Liver (tissue), 9 donors: Measurements from ENCODE around the gene PLB1. TPM values are rescaled to one million over a fixed set of nuclear protein-coding genes. Genes with fewer than 3 reads are reported as not detected.

Experiments used
- DNase-seq: peaks from one replicate; pipeline ENCODE4 v3.0.0-alpha.2; 2017; ENCODE audit warnings: low spot score
- H3K27ac ChIP-seq, 2 donors: one replicate each; pipeline ENCODE4 v1.7.0; 2013; ENCODE audit warnings: inconsistent platforms in 2 of 2, low read length in 2 of 2, control low read depth in 1 of 2, low read depth in 1 of 2, mild to moderate bottlenecking in 1 of 2
- H3K27me3 ChIP-seq, 4 donors: one replicate each; pipeline versions ENCODE4 v1.6.1 to v1.7.0; 2013; ENCODE audit warnings: low read length in 3 of 4, inconsistent platforms in 1 of 4, mild to moderate bottlenecking in 1 of 4, moderate library complexity in 1 of 4; ENCODE audit not compliant: control insufficient read depth in 4 of 4, insufficient read depth in 4 of 4
- H3K36me3 ChIP-seq, 4 donors: one replicate each; pipeline versions ENCODE4 v1.6.1 to v1.7.0; 2013; ENCODE audit warnings: low read length in 3 of 4, mild to moderate bottlenecking in 3 of 4, low read depth in 1 of 4, moderate library complexity in 1 of 4; ENCODE audit not compliant: control insufficient read depth in 4 of 4, insufficient read depth in 3 of 4
- H3K4me1 ChIP-seq, 4 donors: one replicate each; pipeline versions ENCODE4 v1.6.1 to v1.7.0; 2013; ENCODE audit warnings: low read length in 3 of 4, mild to moderate bottlenecking in 3 of 4, moderate library complexity in 1 of 4; ENCODE audit not compliant: control insufficient read depth in 4 of 4, insufficient read depth in 4 of 4
- H3K4me3 ChIP-seq, 3 donors: one replicate each; pipeline versions ENCODE4 v1.6.1 to v1.7.0; 2013; ENCODE audit warnings: low read length in 3 of 3, control low read depth in 1 of 3, low read depth in 1 of 3, mild to moderate bottlenecking in 1 of 3
- H3K9ac ChIP-seq, 2 donors: one replicate each; pipeline ENCODE4 v1.7.0; 2013; ENCODE audit warnings: low read length in 2 of 2, mild to moderate bottlenecking in 2 of 2, moderate library complexity in 2 of 2, control low read depth in 1 of 2, low read depth in 1 of 2
- H3K9me3 ChIP-seq, 4 donors: one replicate each; pipeline versions ENCODE4 v1.6.1 to v1.7.0; 2013; ENCODE audit warnings: low read length in 3 of 4; ENCODE audit not compliant: control insufficient read depth in 4 of 4
- EGR1 ChIP-seq, 2 donors: IDR thresholded peaks; 2 replicates each; pipeline ENCODE4 v1.6.1; 2016 to 2018; ENCODE audit warnings: antibody characterized with exemption in 2 of 2, low read depth in 2 of 2
- FOXA1 ChIP-seq: IDR thresholded peaks from 2 replicates; pipeline ENCODE4 v1.6.1; 2016; ENCODE audit warnings: antibody characterized with exemption
- FOXA2 ChIP-seq: IDR thresholded peaks from 2 replicates; pipeline ENCODE4 v1.6.1; 2016; ENCODE audit warnings: antibody characterized with exemption
- HNF4G ChIP-seq: IDR thresholded peaks from 2 replicates; pipeline ENCODE4 v1.6.1; 2016; ENCODE audit warnings: antibody characterized with exemption
- JUND ChIP-seq, 2 donors: IDR thresholded peaks; 2 replicates each; pipeline ENCODE4 v1.6.1; 2016; ENCODE audit warnings: antibody characterized with exemption in 2 of 2
- NR2F2 ChIP-seq: IDR thresholded peaks from 2 replicates; pipeline ENCODE4 v1.6.1; 2016; ENCODE audit warnings: antibody characterized with exemption
- RAD21 ChIP-seq, 2 donors: IDR thresholded peaks; 2 replicates each; pipeline ENCODE4 v1.6.1; 2016; ENCODE audit warnings: antibody characterized with exemption in 2 of 2, mild to moderate bottlenecking in 2 of 2
- RXRA ChIP-seq, 2 donors: IDR thresholded peaks; 2 replicates each; pipeline ENCODE4 v1.6.1; 2017 to 2018; ENCODE audit warnings: antibody characterized with exemption in 2 of 2, mild to moderate bottlenecking in 1 of 2
- SP1 ChIP-seq: IDR thresholded peaks from 2 replicates; pipeline ENCODE4 v1.6.1; 2018; ENCODE audit warnings: antibody characterized with exemption, mild to moderate bottlenecking
- TAF1 ChIP-seq: conservative IDR thresholded peaks from 2 replicates; pipeline ENCODE4 v1.6.1; 2016; ENCODE audit warnings: antibody characterized with exemption, mild to moderate bottlenecking
- WGBS: extraction: QIAGEN DNeasy Blood & Tissue Kit; methylation state at CpG from one replicate; pipeline ENCODE4 v1.1.7; 2013; 5-methylcytosine and 5-hydroxymethylcytosine counted together
- polyA plus RNA-seq, 2 donors: library from polyadenylated mRNA; stranded (reverse) in 1 of 2; unstranded in 1 of 2; fragments of 200-250 nt in 1 of 2; fragments of >200 nt in 1 of 2; fragmentation: Nextera tagmentation in 1 of 2; extraction: Ambion mirVana in 1 of 2; gene quantifications; one replicate each; pipeline versions ENCODE4 v1.2.1 to v1.2.3, GENCODE V29; 2013 to 2015
- total RNA-seq, 2 donors: library from RNA; depleted of rRNA; stranded (reverse); fragments of >200 nt; gene quantifications; one replicate each; pipeline ENCODE4 v1.2.3, GENCODE V29; 2014
- TF ChIP-seq, protein P1 (sequence below): IDR thresholded peaks from 2 replicates; pipeline ENCODE4 v1.6.1; 2016; ENCODE audit warnings: antibody characterized with exemption
- TF ChIP-seq, protein P2 (sequence below): IDR thresholded peaks from 2 replicates; pipeline ENCODE4 v1.6.1; 2016; ENCODE audit warnings: antibody characterized with exemption, mild to moderate bottlenecking
- TF ChIP-seq, protein P3 (sequence below): IDR thresholded peaks from 2 replicates; pipeline ENCODE4 v1.6.1; 2016; ENCODE audit warnings: antibody characterized with exemption
- donor health status: healthy.
- donor health status: healthy.
- donor health status: healthy.
- donor health status: healthy.
- donor health status: healthy.

Gene PLB1
- total and polyA plus RNA-seq, 4 donors = 0.58 to 4.5 (median 1.6) TPM

DNA sequence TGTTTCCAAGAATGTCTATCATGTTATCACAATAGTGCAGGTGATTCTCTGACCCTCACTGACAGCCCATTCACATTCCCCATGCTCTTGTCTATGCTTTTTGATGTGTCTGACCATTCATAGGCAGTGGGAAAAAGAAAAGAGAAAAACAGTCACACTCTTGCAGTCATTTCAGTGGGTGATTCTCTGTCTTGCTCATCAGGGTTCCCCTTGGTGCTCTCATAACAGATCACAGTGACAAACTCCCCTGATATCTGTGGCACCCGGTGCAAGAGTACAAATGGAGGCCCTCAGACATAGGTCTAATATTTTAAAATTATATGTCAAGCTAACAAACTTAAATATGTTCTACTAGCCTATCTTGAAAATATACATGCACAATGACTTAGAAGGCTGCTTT, 183.1 kb downstream of the PLB1 start:
- Histone ChIP-seq H3K4me1 (peaks cover 0 to 8% (median 5%) of the 10 kb centered on the region in 4 donors), H3K4me3 (no peak overlapping the region), H3K9ac (no peak overlapping the region), H3K27ac (no peak overlapping the region), H3K9me3 (no peaks in the 10 kb centered on the region), H3K36me3 (no peaks in the 10 kb centered on the region), H3K27me3 (no peaks in the 10 kb centered on the region)
- DNase-seq = no peak
- 93% methylated on average over 1 of the region's 1 CpG for WGBS
- TF ChIP-seq NR2F2 (no peak), RXRA (IDR thresholded peaks at IDR 0.05) (no peak), HNF4G (no peak), SP1 (no peak), FOXA1 (no peak), RAD21 (IDR thresholded peaks at IDR 0.05) (no peak), FOXA2 (no peak)
- TF ChIP-seq, protein P1, sequence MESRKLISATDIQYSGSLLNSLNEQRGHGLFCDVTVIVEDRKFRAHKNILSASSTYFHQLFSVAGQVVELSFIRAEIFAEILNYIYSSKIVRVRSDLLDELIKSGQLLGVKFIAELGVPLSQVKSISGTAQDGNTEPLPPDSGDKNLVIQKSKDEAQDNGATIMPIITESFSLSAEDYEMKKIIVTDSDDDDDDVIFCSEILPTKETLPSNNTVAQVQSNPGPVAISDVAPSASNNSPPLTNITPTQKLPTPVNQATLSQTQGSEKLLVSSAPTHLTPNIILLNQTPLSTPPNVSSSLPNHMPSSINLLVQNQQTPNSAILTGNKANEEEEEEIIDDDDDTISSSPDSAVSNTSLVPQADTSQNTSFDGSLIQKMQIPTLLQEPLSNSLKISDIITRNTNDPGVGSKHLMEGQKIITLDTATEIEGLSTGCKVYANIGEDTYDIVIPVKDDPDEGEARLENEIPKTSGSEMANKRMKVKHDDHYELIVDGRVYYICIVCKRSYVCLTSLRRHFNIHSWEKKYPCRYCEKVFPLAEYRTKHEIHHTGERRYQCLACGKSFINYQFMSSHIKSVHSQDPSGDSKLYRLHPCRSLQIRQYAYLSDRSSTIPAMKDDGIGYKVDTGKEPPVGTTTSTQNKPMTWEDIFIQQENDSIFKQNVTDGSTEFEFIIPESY = no peak
- TF ChIP-seq, protein P2, sequence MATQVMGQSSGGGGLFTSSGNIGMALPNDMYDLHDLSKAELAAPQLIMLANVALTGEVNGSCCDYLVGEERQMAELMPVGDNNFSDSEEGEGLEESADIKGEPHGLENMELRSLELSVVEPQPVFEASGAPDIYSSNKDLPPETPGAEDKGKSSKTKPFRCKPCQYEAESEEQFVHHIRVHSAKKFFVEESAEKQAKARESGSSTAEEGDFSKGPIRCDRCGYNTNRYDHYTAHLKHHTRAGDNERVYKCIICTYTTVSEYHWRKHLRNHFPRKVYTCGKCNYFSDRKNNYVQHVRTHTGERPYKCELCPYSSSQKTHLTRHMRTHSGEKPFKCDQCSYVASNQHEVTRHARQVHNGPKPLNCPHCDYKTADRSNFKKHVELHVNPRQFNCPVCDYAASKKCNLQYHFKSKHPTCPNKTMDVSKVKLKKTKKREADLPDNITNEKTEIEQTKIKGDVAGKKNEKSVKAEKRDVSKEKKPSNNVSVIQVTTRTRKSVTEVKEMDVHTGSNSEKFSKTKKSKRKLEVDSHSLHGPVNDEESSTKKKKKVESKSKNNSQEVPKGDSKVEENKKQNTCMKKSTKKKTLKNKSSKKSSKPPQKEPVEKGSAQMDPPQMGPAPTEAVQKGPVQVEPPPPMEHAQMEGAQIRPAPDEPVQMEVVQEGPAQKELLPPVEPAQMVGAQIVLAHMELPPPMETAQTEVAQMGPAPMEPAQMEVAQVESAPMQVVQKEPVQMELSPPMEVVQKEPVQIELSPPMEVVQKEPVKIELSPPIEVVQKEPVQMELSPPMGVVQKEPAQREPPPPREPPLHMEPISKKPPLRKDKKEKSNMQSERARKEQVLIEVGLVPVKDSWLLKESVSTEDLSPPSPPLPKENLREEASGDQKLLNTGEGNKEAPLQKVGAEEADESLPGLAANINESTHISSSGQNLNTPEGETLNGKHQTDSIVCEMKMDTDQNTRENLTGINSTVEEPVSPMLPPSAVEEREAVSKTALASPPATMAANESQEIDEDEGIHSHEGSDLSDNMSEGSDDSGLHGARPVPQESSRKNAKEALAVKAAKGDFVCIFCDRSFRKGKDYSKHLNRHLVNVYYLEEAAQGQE = no peak
- TF ChIP-seq, protein P3, sequence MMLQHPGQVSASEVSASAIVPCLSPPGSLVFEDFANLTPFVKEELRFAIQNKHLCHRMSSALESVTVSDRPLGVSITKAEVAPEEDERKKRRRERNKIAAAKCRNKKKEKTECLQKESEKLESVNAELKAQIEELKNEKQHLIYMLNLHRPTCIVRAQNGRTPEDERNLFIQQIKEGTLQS = no peak

DNA sequence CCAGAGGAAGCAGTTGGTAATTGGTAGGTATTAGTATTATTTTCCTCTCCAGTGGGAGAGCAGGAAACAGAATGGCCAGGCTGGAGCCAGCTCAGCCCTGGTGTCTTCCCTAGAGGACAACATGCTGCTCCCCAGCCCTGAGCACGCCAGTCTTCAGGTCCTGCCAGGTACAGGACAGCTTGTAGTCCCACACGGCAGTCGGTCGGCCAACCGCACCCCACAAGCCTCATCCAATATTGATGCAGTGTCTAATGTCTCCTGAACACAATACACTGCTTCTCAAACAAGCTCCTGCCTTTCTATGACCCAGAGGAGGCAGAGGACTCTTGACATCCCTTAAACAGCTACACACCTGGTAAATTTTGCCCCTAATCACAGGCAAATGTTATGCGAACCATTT, 184.8 kb downstream of the PLB1 start:
- no peak for DNase-seq
- 96% methylated on average over 6 of the region's 6 CpGs for WGBS

More for the DNA sequence above, 184.8 kb downstream of the PLB1 start:
- Histone ChIP-seq H3K27me3 (no peaks in the 10 kb centered on the region), H3K9ac (no peak overlapping the region), H3K27ac (no peak overlapping the region), H3K4me3 (no peak overlapping the region), H3K9me3 (no peaks in the 10 kb centered on the region), H3K4me1 (peaks cover 0 to 8% (median 5%) of the 10 kb centered on the region in 4 donors), H3K36me3 (no peaks in the 10 kb centered on the region)
- no peak for TF ChIP-seq EGR1 (IDR thresholded peaks at IDR 0.05; ENCODE audit: low read depth in 2 of 2)
- TF ChIP-seq, protein P1 = no peak
- no peak for TF ChIP-seq TAF1
- no peak for TF ChIP-seq JUND (IDR thresholded peaks at IDR 0.05)
- TF ChIP-seq, protein P3 = no peak
- TF ChIP-seq, protein P2 = no peak
- TF ChIP-seq HNF4G = no peak
- no peak for TF ChIP-seq FOXA2
